Gastrocnemius medialis (tissue), 4 donors: ENCODE data around the gene FBXO2. TPM values are rescaled to one million over a fixed set of nuclear protein-coding genes. Genes with fewer than 3 reads are reported as not detected.

Source experiments
- ATAC-seq, 2 donors: fragments of 150-250 bp; one replicate each; pipeline ENCODE4 v1.9.1; 2016
- DNase-seq, 2 donors: peaks; one replicate each; pipeline ENCODE4 v3.0.0-alpha.2; 2019
- H3K27ac ChIP-seq, 4 donors: fragments of 200-600 bp; sonication (generic); 1 replicate in 1 of 4; 2 replicates in 3 of 4; pipeline ENCODE4 v1.5.1; 2016 to 2018; ENCODE audit warnings: mild to moderate bottlenecking in 2 of 4, moderate library complexity in 1 of 4
- H3K27me3 ChIP-seq, 3 donors: fragments of 200-600 bp; sonication (generic) in 2 of 3; 1 replicate in 1 of 3; 2 replicates in 2 of 3; pipeline versions ENCODE4 v1.5.1 to v1.6.0; 2016 to 2019; ENCODE audit warnings: mild to moderate bottlenecking in 1 of 3, moderate library complexity in 1 of 3
- H3K36me3 ChIP-seq, 2 donors: fragments of 200-600 bp; sonication (generic) in 1 of 2; one replicate each; pipeline ENCODE4 v1.5.1; 2017 to 2018
- H3K4me1 ChIP-seq, 2 donors: fragments of 200-600 bp; sonication (generic) in 1 of 2; one replicate each; pipeline ENCODE4 v1.5.1; 2016 to 2017; ENCODE audit warnings: mild to moderate bottlenecking in 2 of 2
- H3K4me3 ChIP-seq, 4 donors: fragments of 200-600 bp; sonication (generic) in 3 of 4; 1 replicate in 1 of 4; 2 replicates in 3 of 4; pipeline ENCODE4 v1.5.1; 2016 to 2019; ENCODE audit warnings: mild to moderate bottlenecking in 2 of 4
- H3K9me3 ChIP-seq, 3 donors: fragments of 200-600 bp; sonication (generic) in 2 of 3; 1 replicate in 1 of 3; 2 replicates in 2 of 3; pipeline ENCODE4 v1.5.1; 2016 to 2019
- POLR2A ChIP-seq, 2 donors: fragments of 450-650 bp; IDR thresholded peaks; one replicate each; pipeline ENCODE4 v1.6.1; 2017; ENCODE audit warnings: antibody characterized with exemption in 2 of 2, mild to moderate bottlenecking in 2 of 2, moderate library complexity in 2 of 2
- in situ Hi-C, 4 donors: fragments of 200-750 bp; cut with MboI; loops; one replicate each; pipeline versions ENCODE4 v1.15.0 to v1.8.0; 2017; ENCODE audit warnings: low sequenced_read_pairs in 4 of 4
- intact Hi-C: fragments of 100-400 bp; cut with DNase I; formaldehyde crosslinking; loops from one replicate; pipeline ENCODE4 v1.15.1; 2023; ENCODE audit warnings: low total_unique reads
- total RNA-seq, 4 donors: library from RNA; depleted of rRNA; stranded (reverse); fragments of >200 nt; gene quantifications; one replicate each; pipeline versions ENCODE4 v1.1.0 to v1.2.3, GENCODE V29; 2016
- TF ChIP-seq, protein P1 (sequence below), 5 experiments: fragments of 450-650 bp in 3 of 5; fragments of 200-600 bp in 2 of 5; sonication (generic) in 2 of 5; IDR thresholded peaks in 4 of 5; conservative IDR thresholded peaks in 1 of 5; 1 replicate in 4 of 5; 2 replicates in 1 of 5; pipeline ENCODE4 v1.5.1; 2016 to 2019; ENCODE audit warnings: antibody characterized with exemption in 5 of 5, mild to moderate bottlenecking in 3 of 5, moderate library complexity in 3 of 5

The FBXO2 gene
- total RNA-seq, 4 donors from 2014 or later: 2.0 to 20.8 (median 4.8) TPM

DNA sequence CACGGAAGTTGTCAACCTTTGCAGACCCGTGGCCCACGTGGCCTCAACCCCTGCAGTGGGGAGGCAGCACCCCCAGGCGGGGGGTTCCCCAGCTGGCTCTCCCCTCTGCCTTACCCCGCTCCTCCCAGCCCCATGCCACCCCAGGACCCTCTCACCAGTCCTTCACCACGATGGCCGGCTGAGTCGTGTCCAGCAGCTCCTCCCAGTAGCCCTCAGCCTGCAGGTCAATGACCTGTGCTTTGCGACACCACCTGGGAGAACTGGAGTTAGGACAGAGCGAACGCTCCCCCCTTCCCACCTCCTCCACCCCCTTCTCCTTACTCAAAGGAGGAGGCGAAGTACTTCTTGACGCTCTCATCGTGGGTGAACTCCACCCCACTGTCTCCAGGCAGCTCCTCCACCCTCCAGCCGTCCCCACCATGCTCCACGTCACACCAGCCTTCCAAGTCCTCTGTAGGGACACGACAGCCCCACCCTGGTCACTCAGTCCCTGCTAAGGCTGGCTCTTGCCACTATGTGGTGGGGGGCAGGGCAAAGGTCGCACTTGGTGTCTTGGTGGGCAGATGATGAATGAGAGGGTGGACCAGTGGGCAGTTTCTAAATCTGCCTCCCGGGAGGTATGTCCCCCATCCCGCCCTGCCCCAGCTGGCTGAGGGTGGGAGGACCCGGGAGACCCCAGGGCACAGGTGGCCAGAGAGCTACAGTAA, 4.5 kb downstream of the FBXO2 start:
- Histone ChIP-seq H3K4me1 (peaks cover 10 to 13% of the 10 kb centered on the region in 2 donors), H3K36me3 (no peaks in the 10 kb centered on the region), H3K4me3 (no peak overlapping the region), H3K27me3 (peaks cover 13 to 24% (median 18%) of the 10 kb centered on the region in 3 donors), H3K9me3 (no peaks in the 10 kb centered on the region), H3K27ac (no peak overlapping the region)
- no peak for ATAC-seq
- intact Hi-C loops: loop anchor here (1.0 kb wide), 1 partner anchor 70 kb away; no protein-coding TSS in a partner anchor
- TF ChIP-seq POLR2A (IDR thresholded peaks at IDR 0.05): no peak
- TF ChIP-seq, protein P1, sequence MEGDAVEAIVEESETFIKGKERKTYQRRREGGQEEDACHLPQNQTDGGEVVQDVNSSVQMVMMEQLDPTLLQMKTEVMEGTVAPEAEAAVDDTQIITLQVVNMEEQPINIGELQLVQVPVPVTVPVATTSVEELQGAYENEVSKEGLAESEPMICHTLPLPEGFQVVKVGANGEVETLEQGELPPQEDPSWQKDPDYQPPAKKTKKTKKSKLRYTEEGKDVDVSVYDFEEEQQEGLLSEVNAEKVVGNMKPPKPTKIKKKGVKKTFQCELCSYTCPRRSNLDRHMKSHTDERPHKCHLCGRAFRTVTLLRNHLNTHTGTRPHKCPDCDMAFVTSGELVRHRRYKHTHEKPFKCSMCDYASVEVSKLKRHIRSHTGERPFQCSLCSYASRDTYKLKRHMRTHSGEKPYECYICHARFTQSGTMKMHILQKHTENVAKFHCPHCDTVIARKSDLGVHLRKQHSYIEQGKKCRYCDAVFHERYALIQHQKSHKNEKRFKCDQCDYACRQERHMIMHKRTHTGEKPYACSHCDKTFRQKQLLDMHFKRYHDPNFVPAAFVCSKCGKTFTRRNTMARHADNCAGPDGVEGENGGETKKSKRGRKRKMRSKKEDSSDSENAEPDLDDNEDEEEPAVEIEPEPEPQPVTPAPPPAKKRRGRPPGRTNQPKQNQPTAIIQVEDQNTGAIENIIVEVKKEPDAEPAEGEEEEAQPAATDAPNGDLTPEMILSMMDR (IDR thresholded peaks at IDR 0.05 in 4 of 5, conservative IDR thresholded peaks at IDR 0.05 in 1 of 5): no peak
- DNase-seq: no peak
- in situ Hi-C loops: loop anchor here (10.0 to 25.0 kb wide), 6 partner anchors 312 to 615 kb away; partner anchors contain the start of gene MASP2 (in 1 of the 4)

GRCh38 chr1:11649237-11649623, 5.0 kb downstream of the FBXO2 start:
- ATAC-seq (no peak), DNase-seq (no peak)
- H3K9me3 ChIP-seq: no peaks in the 10 kb centered on the region
- peaks cover 13 to 24% (median 18%) of the 10 kb centered on the region in 3 donors for H3K27me3 ChIP-seq
- no peaks in the 10 kb centered on the region for H3K36me3 ChIP-seq
- no peak for TF ChIP-seq POLR2A (IDR thresholded peaks at IDR 0.05)
- TF ChIP-seq, protein P1 (IDR thresholded peaks at IDR 0.05 in 4 of 5, conservative IDR thresholded peaks at IDR 0.05 in 1 of 5): no peak
- in situ Hi-C loops: loop anchor here (10.0 to 25.0 kb wide), 6 partner anchors 312 to 614 kb away; partner anchors contain the start of gene MASP2 (in 1 of the 4)
- no peak overlapping the region for H3K27ac ChIP-seq
- H3K4me3 ChIP-seq: peak overlapping the region in 1 of 4 donors; percentile 28
- peaks cover 10 to 13% of the 10 kb centered on the region in 2 donors for H3K4me1 ChIP-seq
- intact Hi-C loops: no loop called here

DNA sequence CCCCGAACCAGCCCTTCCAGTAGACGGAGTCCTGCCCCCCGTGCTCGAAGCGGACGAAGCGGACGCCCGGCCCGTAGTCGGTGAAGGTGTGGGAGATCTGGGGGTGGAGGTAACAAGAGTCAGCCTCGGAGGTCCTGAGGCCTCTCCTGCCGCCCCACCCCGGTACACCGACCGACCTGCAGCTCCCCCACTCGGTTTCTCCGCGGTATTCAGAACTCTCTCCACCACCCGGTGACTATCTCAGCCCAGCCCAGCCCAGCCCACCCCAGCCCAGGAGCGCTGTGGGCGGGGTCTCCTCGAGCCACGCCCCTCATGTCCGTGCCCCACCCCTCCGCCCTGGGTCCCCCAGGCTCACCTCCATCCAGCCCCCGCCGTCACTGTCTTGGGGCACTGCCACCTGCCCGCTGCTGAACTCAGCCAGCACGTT, 5.5 kb downstream of the FBXO2 start:
- Histone ChIP-seq H3K36me3 (no peaks in the 10 kb centered on the region), H3K4me1 (peaks cover 10 to 13% of the 10 kb centered on the region in 2 donors), H3K27ac (no peak overlapping the region), H3K27me3 (peaks cover 13 to 24% (median 18%) of the 10 kb centered on the region in 3 donors), H3K4me3 (peak overlapping the region in 1 of 4 donors; percentile 28), H3K9me3 (no peaks in the 10 kb centered on the region)
- TF ChIP-seq, protein P1 (IDR thresholded peaks at IDR 0.05 in 4 of 5, conservative IDR thresholded peaks at IDR 0.05 in 1 of 5): no peak
- no peak for TF ChIP-seq POLR2A (IDR thresholded peaks at IDR 0.05)
- DNase-seq (peak in 1 of 2 donors; percentile 33), ATAC-seq (no peak)
- in situ Hi-C loops (loop anchor here (10.0 to 25.0 kb wide), 6 partner anchors 311 to 614 kb away; partner anchors contain the start of gene MASP2 (in 1 of the 4)), intact Hi-C loops (no loop called here)

GRCh38 chr1:11648039-11648438, 6.2 kb downstream of the FBXO2 start:
- no peaks in the 10 kb centered on the region for H3K36me3 ChIP-seq
- in situ Hi-C loops: loop anchor here (10.0 to 25.0 kb wide), 6 partner anchors 311 to 613 kb away; partner anchors contain the start of gene MASP2 (in 1 of the 4)
- H3K4me3 ChIP-seq: no peak overlapping the region
- DNase-seq (peak in 1 of 2 donors; percentile 43), ATAC-seq (no peak)
- no peaks in the 10 kb centered on the region for H3K9me3 ChIP-seq
- TF ChIP-seq, protein P1 (IDR thresholded peaks at IDR 0.05 in 4 of 5, conservative IDR thresholded peaks at IDR 0.05 in 1 of 5): no peak
- no peak for TF ChIP-seq POLR2A (IDR thresholded peaks at IDR 0.05)
- peaks cover 10 to 13% of the 10 kb centered on the region in 2 donors for H3K4me1 ChIP-seq
- no peak overlapping the region for H3K27ac ChIP-seq
- H3K27me3 ChIP-seq: peaks cover 13 to 24% (median 18%) of the 10 kb centered on the region in 3 donors
- intact Hi-C loops: no loop called here
